ENCODE measurements around the gene ASGR2. TPM values are rescaled to one million over a fixed set of nuclear protein-coding genes. Genes with fewer than 3 reads are reported as not detected.
A peak's percentile ranks its signal among the peaks of the same experiment; 100 is the strongest.
"Not testable (repeated sequence)": the region's sequence is repeated elsewhere in the genome, so short reads cannot be mapped to it uniquely, and the experiment has no call there.

Gene ASGR2
- total RNA-seq, 1 donor from 2014 or later = not detected

GRCh38 chr17:7127501-7127900, 12.9 kb upstream of the ASGR2 start:
- H3K4me3 ChIP-seq (ENCODE audit: low read length in 3 of 3); H3K4me1 ChIP-seq (ENCODE audit: control insufficient read depth in 3 of 3, insufficient read depth in 3 of 3, low read length in 3 of 3); H3K9ac ChIP-seq (ENCODE audit: low read depth in 1 of 3, low read length in 3 of 3); H3K36me3 ChIP-seq (ENCODE audit: control insufficient read depth in 3 of 3, insufficient read depth in 3 of 3, low read length in 3 of 3); H3K9me3 ChIP-seq (ENCODE audit: control insufficient read depth in 3 of 3, low read length in 3 of 3); H3K27ac ChIP-seq (ENCODE audit: low read depth, low read length): not testable (repeated sequence)
- peaks cover 2 to 22% (median 13%) of the 10 kb centered on the region in 3 donors for H3K27me3 ChIP-seq (ENCODE audit: control insufficient read depth in 3 of 3, insufficient read depth in 3 of 3, low read length in 3 of 3)

- H3K36me3 ChIP-seq (ENCODE audit: control insufficient read depth in 3 of 3, insufficient read depth in 3 of 3, low read length in 3 of 3); H3K27ac ChIP-seq (ENCODE audit: low read depth, low read length); H3K9me3 ChIP-seq (ENCODE audit: control insufficient read depth in 3 of 3, low read length in 3 of 3); H3K9ac ChIP-seq (ENCODE audit: low read depth in 1 of 3, low read length in 3 of 3); H3K4me1 ChIP-seq (ENCODE audit: control insufficient read depth in 3 of 3, insufficient read depth in 3 of 3, low read length in 3 of 3); H3K4me3 ChIP-seq (ENCODE audit: low read length in 3 of 3): not testable (repeated sequence)
- H3K27me3 ChIP-seq (ENCODE audit: control insufficient read depth in 3 of 3, insufficient read depth in 3 of 3, low read length in 3 of 3) = peaks cover 3 to 18% (median 12%) of the 10 kb centered on the region in 3 donors
Measured at GRCh38 chr17:7126386-7126785, 11.8 kb upstream of the ASGR2 start.

- no peak overlapping the region for H3K4me3 ChIP-seq (ENCODE audit: low read length in 3 of 3)
- H3K27me3 ChIP-seq (ENCODE audit: control insufficient read depth in 3 of 3, insufficient read depth in 3 of 3, low read length in 3 of 3) = peaks cover 3 to 9% (median 8%) of the 10 kb centered on the region in 3 donors
- no peaks in the 10 kb centered on the region for H3K36me3 ChIP-seq (ENCODE audit: control insufficient read depth in 3 of 3, insufficient read depth in 3 of 3, low read length in 3 of 3)
- H3K27ac ChIP-seq (ENCODE audit: low read depth, low read length) = no peak overlapping the region
- no peaks in the 10 kb centered on the region for H3K9me3 ChIP-seq (ENCODE audit: control insufficient read depth in 3 of 3, low read length in 3 of 3)
- no peaks in the 10 kb centered on the region for H3K4me1 ChIP-seq (ENCODE audit: control insufficient read depth in 3 of 3, insufficient read depth in 3 of 3, low read length in 3 of 3)
- H3K9ac ChIP-seq (ENCODE audit: low read depth in 1 of 3, low read length in 3 of 3) = no peak overlapping the region
Measured at GRCh38 chr17:7124923-7125322, 10.3 kb upstream of the ASGR2 start.

- Histone ChIP-seq H3K27me3 (ENCODE audit: control insufficient read depth in 3 of 3, insufficient read depth in 3 of 3, low read length in 3 of 3) (peaks cover 2 to 10% (median 3%) of the 10 kb centered on the region in 3 donors), H3K9ac (ENCODE audit: low read depth in 1 of 3, low read length in 3 of 3) (no peak overlapping the region), H3K27ac (ENCODE audit: low read depth, low read length) (no peak overlapping the region)
Measured at GRCh38 chr17:7123844-7124243, 9.2 kb upstream of the ASGR2 start.

GRCh38 chr17:7122381-7122780, 7.8 kb upstream of the ASGR2 start:
- Histone ChIP-seq H3K27me3 (ENCODE audit: control insufficient read depth in 3 of 3, insufficient read depth in 3 of 3, low read length in 3 of 3) (peaks cover 2 to 10% (median 3%) of the 10 kb centered on the region in 3 donors), H3K27ac (ENCODE audit: low read depth, low read length) (no peak overlapping the region), H3K4me1 (ENCODE audit: control insufficient read depth in 3 of 3, insufficient read depth in 3 of 3, low read length in 3 of 3) (no peaks in the 10 kb centered on the region), H3K36me3 (ENCODE audit: control insufficient read depth in 3 of 3, insufficient read depth in 3 of 3, low read length in 3 of 3) (no peaks in the 10 kb centered on the region), H3K4me3 (ENCODE audit: low read length in 3 of 3) (no peak overlapping the region), H3K9me3 (ENCODE audit: control insufficient read depth in 3 of 3, low read length in 3 of 3) (no peaks in the 10 kb centered on the region), H3K9ac (ENCODE audit: low read depth in 1 of 3, low read length in 3 of 3) (no peak overlapping the region)

More at GRCh38 chr17:7123844-7124243, 9.2 kb upstream of the ASGR2 start:
- Histone ChIP-seq H3K4me3 (ENCODE audit: low read length in 3 of 3) (no peak overlapping the region), H3K9me3 (ENCODE audit: control insufficient read depth in 3 of 3, low read length in 3 of 3) (no peaks in the 10 kb centered on the region), H3K4me1 (ENCODE audit: control insufficient read depth in 3 of 3, insufficient read depth in 3 of 3, low read length in 3 of 3) (no peaks in the 10 kb centered on the region), H3K36me3 (ENCODE audit: control insufficient read depth in 3 of 3, insufficient read depth in 3 of 3, low read length in 3 of 3) (no peaks in the 10 kb centered on the region)

GRCh38 chr17:7120635-7121034, 6.0 kb upstream of the ASGR2 start:
- not testable (repeated sequence) for H3K4me1 ChIP-seq (ENCODE audit: control insufficient read depth in 3 of 3, insufficient read depth in 3 of 3, low read length in 3 of 3); H3K27me3 ChIP-seq (ENCODE audit: control insufficient read depth in 3 of 3, insufficient read depth in 3 of 3, low read length in 3 of 3); H3K9me3 ChIP-seq (ENCODE audit: control insufficient read depth in 3 of 3, low read length in 3 of 3); H3K4me3 ChIP-seq (ENCODE audit: low read length in 3 of 3); H3K36me3 ChIP-seq (ENCODE audit: control insufficient read depth in 3 of 3, insufficient read depth in 3 of 3, low read length in 3 of 3); H3K9ac ChIP-seq (ENCODE audit: low read depth in 1 of 3, low read length in 3 of 3)
- H3K27ac ChIP-seq (ENCODE audit: low read depth, low read length) = peak overlapping the region; percentile 44

- Histone ChIP-seq H3K27ac (ENCODE audit: low read depth, low read length) (peak overlapping the region; percentile 25), H3K27me3 (ENCODE audit: control insufficient read depth in 3 of 3, insufficient read depth in 3 of 3, low read length in 3 of 3) (peaks cover 2 to 10% (median 3%) of the 10 kb centered on the region in 3 donors)
Measured at GRCh38 chr17:7120123-7120522, 5.5 kb upstream of the ASGR2 start.

GRCh38 chr17:7119314-7119713, 4.7 kb upstream of the ASGR2 start:
- no peaks in the 10 kb centered on the region for H3K9me3 ChIP-seq (ENCODE audit: control insufficient read depth in 3 of 3, low read length in 3 of 3)
- H3K9ac ChIP-seq (ENCODE audit: low read depth in 1 of 3, low read length in 3 of 3) = no peak overlapping the region
- H3K4me3 ChIP-seq (ENCODE audit: low read length in 3 of 3) = no peak overlapping the region
- H3K27me3 ChIP-seq (ENCODE audit: control insufficient read depth in 3 of 3, insufficient read depth in 3 of 3, low read length in 3 of 3) = peaks cover 2 to 10% (median 3%) of the 10 kb centered on the region in 3 donors
- no peaks in the 10 kb centered on the region for H3K4me1 ChIP-seq (ENCODE audit: control insufficient read depth in 3 of 3, insufficient read depth in 3 of 3, low read length in 3 of 3)
- H3K36me3 ChIP-seq (ENCODE audit: control insufficient read depth in 3 of 3, insufficient read depth in 3 of 3, low read length in 3 of 3) = no peaks in the 10 kb centered on the region
- H3K27ac ChIP-seq (ENCODE audit: low read depth, low read length) = no peak overlapping the region

More at GRCh38 chr17:7120123-7120522, 5.5 kb upstream of the ASGR2 start:
- Histone ChIP-seq H3K4me1 (ENCODE audit: control insufficient read depth in 3 of 3, insufficient read depth in 3 of 3, low read length in 3 of 3) (no peaks in the 10 kb centered on the region), H3K9me3 (ENCODE audit: control insufficient read depth in 3 of 3, low read length in 3 of 3) (no peaks in the 10 kb centered on the region), H3K36me3 (ENCODE audit: control insufficient read depth in 3 of 3, insufficient read depth in 3 of 3, low read length in 3 of 3) (no peaks in the 10 kb centered on the region), H3K9ac (ENCODE audit: low read depth in 1 of 3, low read length in 3 of 3) (no peak overlapping the region), H3K4me3 (ENCODE audit: low read length in 3 of 3) (no peak overlapping the region)

- Histone ChIP-seq H3K27me3 (ENCODE audit: control insufficient read depth in 3 of 3, insufficient read depth in 3 of 3, low read length in 3 of 3) (peaks cover 7 to 14% (median 9%) of the 10 kb centered on the region in 3 donors), H3K27ac (ENCODE audit: low read depth, low read length) (no peak overlapping the region), H3K9me3 (ENCODE audit: control insufficient read depth in 3 of 3, low read length in 3 of 3) (no peaks in the 10 kb centered on the region), H3K4me1 (ENCODE audit: control insufficient read depth in 3 of 3, insufficient read depth in 3 of 3, low read length in 3 of 3) (no peaks in the 10 kb centered on the region), H3K4me3 (ENCODE audit: low read length in 3 of 3) (no peak overlapping the region), H3K36me3 (ENCODE audit: control insufficient read depth in 3 of 3, insufficient read depth in 3 of 3, low read length in 3 of 3) (no peaks in the 10 kb centered on the region), H3K9ac (ENCODE audit: low read depth in 1 of 3, low read length in 3 of 3) (no peak overlapping the region)
Measured at GRCh38 chr17:7114875-7115614, 423 bp upstream of the ASGR2 start.

- Histone ChIP-seq H3K27ac (ENCODE audit: low read depth, low read length) (no peak overlapping the region), H3K9ac (ENCODE audit: low read depth in 1 of 3, low read length in 3 of 3) (no peak overlapping the region), H3K4me1 (ENCODE audit: control insufficient read depth in 3 of 3, insufficient read depth in 3 of 3, low read length in 3 of 3) (no peaks in the 10 kb centered on the region)
Measured at GRCh38 chr17:7113273-7114071, 1.1 kb downstream of the ASGR2 start.

More at GRCh38 chr17:7113273-7114071, 1.1 kb downstream of the ASGR2 start:
- no peaks in the 10 kb centered on the region for H3K36me3 ChIP-seq (ENCODE audit: control insufficient read depth in 3 of 3, insufficient read depth in 3 of 3, low read length in 3 of 3)
- H3K4me3 ChIP-seq (ENCODE audit: low read length in 3 of 3) = no peak overlapping the region
- peaks cover 7 to 19% (median 11%) of the 10 kb centered on the region in 3 donors for H3K27me3 ChIP-seq (ENCODE audit: control insufficient read depth in 3 of 3, insufficient read depth in 3 of 3, low read length in 3 of 3)
- no peaks in the 10 kb centered on the region for H3K9me3 ChIP-seq (ENCODE audit: control insufficient read depth in 3 of 3, low read length in 3 of 3)
